Activated T-helper 9 cell treated with anti-CD3 and anti-CD28 coated beads, Interleukin-2, amount 50 U/mL, for 16 hours (primary cell): ENCODE data around the gene TPGS2.
"Not testable (repeated sequence)": the region's sequence is repeated elsewhere in the genome, so short reads cannot be mapped to it uniquely, and the experiment has no call there.

Source experiments
- DNase-seq: peaks from one replicate; pipeline ENCODE4 v3.0.0-alpha.2; 2020; ENCODE audit warnings: low read depth

Gene TPGS2

GRCh38 chr18:36821681-36822080 is 7.1 kb downstream of the TPGS2 start:
- no peak for DNase-seq

- no peak for DNase-seq
Observed at GRCh38 chr18:36819621-36820020, 9.2 kb downstream of the TPGS2 start.

GRCh38 chr18:36818652-36819051 is 10.2 kb downstream of the TPGS2 start:
- no peak for DNase-seq

- no peak for DNase-seq
Observed at GRCh38 chr18:36817039-36817438, 11.8 kb downstream of the TPGS2 start.

GRCh38 chr18:36816096-36816495 is 12.7 kb downstream of the TPGS2 start:
- DNase-seq = not testable (repeated sequence)

- DNase-seq = no peak
Observed at GRCh38 chr18:36814994-36815393, 13.8 kb downstream of the TPGS2 start.

GRCh38 chr18:36813824-36814223 is 15.0 kb downstream of the TPGS2 start:
- no peak for DNase-seq

GRCh38 chr18:36813101-36813775 is 15.6 kb downstream of the TPGS2 start:
- no peak for DNase-seq

GRCh38 chr18:36812678-36813077 is 16.1 kb downstream of the TPGS2 start:
- no peak for DNase-seq

- no peak for DNase-seq
Observed at GRCh38 chr18:36811955-36812354, 16.8 kb downstream of the TPGS2 start.

GRCh38 chr18:36811430-36811829 is 17.4 kb downstream of the TPGS2 start:
- DNase-seq = no peak

GRCh38 chr18:36809590-36810381 is 19.0 kb downstream of the TPGS2 start:
- no peak for DNase-seq

- no peak for DNase-seq
Observed at GRCh38 chr18:36808681-36809080, 20.1 kb downstream of the TPGS2 start.

- no peak for DNase-seq
Observed at GRCh38 chr18:36805105-36805504, 23.7 kb downstream of the TPGS2 start.

- DNase-seq = no peak
Observed at GRCh38 chr18:36798738-36799473, 29.9 kb downstream of the TPGS2 start.

- no peak for DNase-seq
Observed at GRCh38 chr18:36792634-36793283, 36.0 kb downstream of the TPGS2 start.

GRCh38 chr18:36786686-36787085 is 42.1 kb downstream of the TPGS2 start:
- DNase-seq = no peak

- DNase-seq = no peak
Observed at GRCh38 chr18:36783792-36784191, 45.0 kb downstream of the TPGS2 start.

GRCh38 chr18:36782710-36783109 is 46.1 kb downstream of the TPGS2 start:
- DNase-seq = no peak

- no peak for DNase-seq
Observed at GRCh38 chr18:36780748-36781147, 48.1 kb downstream of the TPGS2 start.

- no peak for DNase-seq
Observed at GRCh38 chr18:36777566-36777965, 51.2 kb downstream of the TPGS2 start.

GRCh38 chr18:36776650-36777049 is 52.2 kb downstream of the TPGS2 start:
- DNase-seq = no peak
